CD14-positive monocyte (primary cell): Measurements from ENCODE around the gene PFN3. TPM values are rescaled to one million over a fixed set of nuclear protein-coding genes. Genes with fewer than 3 reads are reported as not detected.

Experiments used
- DNase-seq, 3 donors: peaks; one replicate each; pipeline ENCODE4 v3.0.0-alpha.2; 2011 to 2022
- H2AFZ ChIP-seq: 2 replicates; pipeline ENCODE4 v1.6.0; 2012; ENCODE audit warnings: mild to moderate bottlenecking, low read depth, low read length, inconsistent platforms; ENCODE audit not compliant: insufficient read depth, poor library complexity, severe bottlenecking
- H3K27ac ChIP-seq, 2 donors: 1 replicate in 1 of 2; 2 replicates in 1 of 2; pipeline ENCODE4 v1.5.1; 2012 to 2013; ENCODE audit warnings: low read length in 2 of 2, control low read depth in 1 of 2, inconsistent platforms in 1 of 2, low read depth in 1 of 2, mild to moderate bottlenecking in 1 of 2
- H3K27me3 ChIP-seq, 2 donors: one replicate each; pipeline versions ENCODE4 v1.6.0 to v1.6.1; 2011 to 2013; ENCODE audit warnings: low read length in 2 of 2; ENCODE audit not compliant: control insufficient read depth in 2 of 2, insufficient read depth in 2 of 2
- H3K36me3 ChIP-seq, 2 donors: replicated peaks in 1 of 2; 1 replicate in 1 of 2; 2 replicates in 1 of 2; pipeline versions ENCODE4 v1.5.1 to v1.6.1; 2012 to 2013; ENCODE audit warnings: low read length in 2 of 2, control low read depth in 1 of 2, inconsistent platforms in 1 of 2, mild to moderate bottlenecking in 1 of 2; ENCODE audit not compliant: insufficient read depth in 2 of 2, control insufficient read depth in 1 of 2
- H3K4me1 ChIP-seq, 2 donors: 1 replicate in 1 of 2; 2 replicates in 1 of 2; pipeline versions ENCODE4 v1.5.1 to v1.6.1; 2012 to 2013; ENCODE audit warnings: low read length in 2 of 2, control low read depth in 1 of 2, inconsistent platforms in 1 of 2, mild to moderate bottlenecking in 1 of 2, moderate library complexity in 1 of 2; ENCODE audit not compliant: insufficient read depth in 2 of 2, control insufficient read depth in 1 of 2
- H3K4me2 ChIP-seq: replicated peaks from 2 replicates; pipeline ENCODE3; 2012; ENCODE audit warnings: low read length, moderate library complexity, mild to moderate bottlenecking; ENCODE audit not compliant: poor library complexity, severe bottlenecking; ENCODE audit errors: extremely low read depth
- H3K4me3 ChIP-seq, 3 experiments: fragments of 200-600 bp in 1 of 3; sonication (generic) in 1 of 3; replicated peaks in 1 of 3; 1 replicate in 2 of 3; 2 replicates in 1 of 3; pipeline ENCODE4 v1.5.1; 2011 to 2013; ENCODE audit warnings: low read length in 3 of 3, mild to moderate bottlenecking in 3 of 3, control low read depth in 2 of 3, low read depth in 2 of 3, inconsistent platforms in 1 of 3, moderate library complexity in 1 of 3
- H3K79me2 ChIP-seq: 2 replicates; pipeline ENCODE4 v1.6.0; 2012; ENCODE audit warnings: mild to moderate bottlenecking, control low read depth, inconsistent platforms, low read length, moderate library complexity; ENCODE audit not compliant: insufficient read depth
- H3K9ac ChIP-seq: 2 replicates; pipeline ENCODE4 v1.6.0; 2017; ENCODE audit warnings: low read length, mild to moderate bottlenecking; ENCODE audit not compliant: insufficient read depth, poor library complexity, severe bottlenecking
- H3K9me3 ChIP-seq, 2 donors: replicated peaks in 1 of 2; 1 replicate in 1 of 2; 2 replicates in 1 of 2; pipeline versions ENCODE4 v1.5.1 to v1.6.1; 2012 to 2013; ENCODE audit warnings: low read length in 2 of 2, control low read depth in 1 of 2; ENCODE audit not compliant: control insufficient read depth in 1 of 2, insufficient read depth in 1 of 2
- H4K20me1 ChIP-seq: 2 replicates; pipeline ENCODE4 v1.6.0; 2012; ENCODE audit warnings: mild to moderate bottlenecking, low read length, control low read depth, moderate library complexity; ENCODE audit not compliant: insufficient read depth
- H3K27ac Mint-ChIP-seq, 7 donors: one replicate each; pipeline ENCODE4 v1.8.0; 2020; ENCODE audit warnings: mild to moderate bottlenecking in 7 of 7, mixed read lengths in 7 of 7, moderate library complexity in 6 of 7, inconsistent platforms in 2 of 7
- H3K27me3 Mint-ChIP-seq, 3 donors: one replicate each; pipeline ENCODE4 v1.8.0; 2021 to 2022; ENCODE audit warnings: low read depth in 3 of 3, mild to moderate bottlenecking in 3 of 3, mixed read lengths in 3 of 3, moderate library complexity in 3 of 3, inconsistent platforms in 1 of 3
- H3K36me3 Mint-ChIP-seq, 2 donors: one replicate each; pipeline ENCODE4 v1.8.0; 2020; ENCODE audit warnings: mixed read lengths in 2 of 2, inconsistent platforms in 1 of 2, mild to moderate bottlenecking in 1 of 2
- H3K4me1 Mint-ChIP-seq: one replicate; pipeline ENCODE4 v1.8.0; 2020; ENCODE audit warnings: mild to moderate bottlenecking, mixed read lengths
- H3K4me3 Mint-ChIP-seq, 2 donors: one replicate each; pipeline ENCODE4 v1.8.0; 2020; ENCODE audit warnings: mild to moderate bottlenecking in 2 of 2, mixed read lengths in 2 of 2, moderate library complexity in 1 of 2
- H3K9me3 Mint-ChIP-seq, 7 donors: one replicate each; pipeline ENCODE4 v1.8.0; 2020 to 2022; ENCODE audit warnings: mixed read lengths in 7 of 7, mild to moderate bottlenecking in 6 of 7, moderate library complexity in 6 of 7, inconsistent platforms in 2 of 7
- CTCF ChIP-seq: fragments of 200-600 bp; IDR thresholded peaks from one replicate; pipeline ENCODE4 v1.8.0; 2022; ENCODE audit warnings: antibody characterized with exemption, mild to moderate bottlenecking
- WGBS: methylation state at CpG from one replicate; pipeline ENCODE4 v1.1.5; 2013; ENCODE audit warnings: missing lambda C conversion rate; ENCODE audit not compliant: insufficient coverage; 5-methylcytosine and 5-hydroxymethylcytosine counted together
- intact Hi-C, 2 donors: fragments of 100-400 bp; cut with micrococcal nuclease; formaldehyde crosslinking; loops; one replicate each; pipeline versions ENCODE4 v1.15.0 to v1.15.1; 2023
- polyA plus RNA-seq, 3 donors: library from polyadenylated mRNA; depleted of rRNA in 1 of 3; unstranded in 2 of 3; stranded (reverse) in 1 of 3; fragments of 300-500 nt in 2 of 3; fragments of >200 nt in 1 of 3; fragmentation: Illumina TruSeq in 2 of 3; gene quantifications; 1 replicate in 2 of 3; 2 replicates in 1 of 3; pipeline ENCODE4 v1.2.3, GENCODE V29; 2012 to 2021

PFN3 gene
- polyA plus RNA-seq, 3 donors, result not detected

- Mint-ChIP-seq H3K27me3 (peaks cover 0 to 1% (median 0%) of the 10 kb centered on the region in 3 donors), H3K4me1 (peaks cover 55% of the 10 kb centered on the region), H3K27ac (peak overlapping the region; percentile 97 to 100 (median 99)), H3K36me3 (peaks cover 14 to 29% of the 10 kb centered on the region in 2 donors), H3K9me3 (peaks cover 0 to 4% (median 0%) of the 10 kb centered on the region in 7 donors), H3K4me3 (peak overlapping the region; percentile 80 to 91)
- Histone ChIP-seq H2AFZ (peak overlapping the region; percentile 81), H3K9ac (peak overlapping the region; percentile 81), H3K9me3 (no peaks in the 10 kb centered on the region), H3K27me3 (no peaks in the 10 kb centered on the region), H3K36me3 (peaks cover 10 to 12% of the 10 kb centered on the region in 2 donors), H3K79me2 (peaks cover 40% of the 10 kb centered on the region), H3K4me1 (peaks cover 47 to 54% of the 10 kb centered on the region in 2 donors), H4K20me1 (peaks cover 18% of the 10 kb centered on the region), H3K4me3 (peak overlapping the region; percentile 32 to 74 (median 34)), H3K27ac (peak overlapping the region; percentile 84 to 88), H3K4me2 (peak overlapping the region; percentile 66)
- TF ChIP-seq CTCF, result no peak
- intact Hi-C loops, result loop anchor here (2.0 to 5.0 kb wide), 3 partner anchors 29 to 69 kb away; no protein-coding TSS in a partner anchor
- under 1% methylated on average over 37 of the region's 52 CpGs for WGBS
- DNase-seq, result peak; percentile 100
Measured at GRCh38 chr5:177425801-177426565, 25.5 kb upstream of the PFN3 start.

- H3K36me3 Mint-ChIP-seq, result peaks cover 8 to 22% of the 10 kb centered on the region in 2 donors
- peaks cover 0 to 1% (median 0%) of the 10 kb centered on the region in 3 donors for H3K27me3 Mint-ChIP-seq
- no peaks in the 10 kb centered on the region for H3K27me3 ChIP-seq
- WGBS, result 42% methylated on average over 11 of the region's 13 CpGs
- peak overlapping the region; percentile 80 to 91 for H3K4me3 Mint-ChIP-seq
- no peak for TF ChIP-seq CTCF
- H3K4me2 ChIP-seq, result peak overlapping the region; percentile 66
- peak overlapping the region; percentile 84 to 88 for H3K27ac ChIP-seq
- peaks cover 0 to 4% (median 0%) of the 10 kb centered on the region in 7 donors for H3K9me3 Mint-ChIP-seq
- H3K79me2 ChIP-seq, result peaks cover 33% of the 10 kb centered on the region
- H2AFZ ChIP-seq, result peak overlapping the region; percentile 81
- peaks cover 41 to 53% of the 10 kb centered on the region in 2 donors for H3K4me1 ChIP-seq
- H3K27ac Mint-ChIP-seq, result peak overlapping the region; percentile 97 to 100 (median 99)
- no peaks in the 10 kb centered on the region for H3K9me3 ChIP-seq
- H3K36me3 ChIP-seq, result peaks cover 3 to 5% of the 10 kb centered on the region in 2 donors
- H3K4me1 Mint-ChIP-seq, result peaks cover 54% of the 10 kb centered on the region
- intact Hi-C loops, result loop anchor here in 1 of 2 donors (5.0 kb wide), 1 partner anchor 33 kb away; no protein-coding TSS in a partner anchor
- H4K20me1 ChIP-seq, result peaks cover 11% of the 10 kb centered on the region
- H3K9ac ChIP-seq, result peak overlapping the region; percentile 81
- no peak for DNase-seq
- H3K4me3 ChIP-seq, result peak overlapping the region; percentile 32 to 74 (median 34)
Measured at GRCh38 chr5:177425196-177425800, 24.8 kb upstream of the PFN3 start.
